ENCODE data around the gene PCDHA1. TPM values are rescaled to one million over a fixed set of nuclear protein-coding genes. Genes with fewer than 3 reads are reported as not detected.

PCDHA1 gene
- total RNA-seq, 1 experiment from 2014 or later, result not detected

- CTCF ChIA-PET, result interaction anchor here (0.6 to 4.7 kb wide), 3 partner anchors 17 to 601 kb away, joined by 3 to 39 read pairs (median 3); partner anchors contain the start of gene PCDHAC1
- no peaks in the 10 kb centered on the region for H3K27me3 Mint-ChIP-seq (ENCODE audit: insufficient read depth, unreplicated experiment)
- H3K4me3 Mint-ChIP-seq (ENCODE audit: unreplicated experiment), result no peak overlapping the region
- H3K27ac Mint-ChIP-seq (ENCODE audit: low read depth, unreplicated experiment), result peak overlapping the region; percentile 10
- no peak for TF ChIP-seq CTCF (IDR thresholded peaks at IDR 0.05; ENCODE audit: unreplicated experiment)
- peaks cover 5% of the 10 kb centered on the region for H3K36me3 Mint-ChIP-seq (ENCODE audit: insufficient read depth, unreplicated experiment)
- no TSS peak for BruUV-seq (replicated peaks)
- POLR2A ChIA-PET, result interaction anchor here (0.6 to 10.2 kb wide), 7 partner anchors 10 to 263 kb away, joined by 3 to 146 read pairs (median 5); partner anchors contain the start of gene PCDHAC1
- H3K4me1 Mint-ChIP-seq (ENCODE audit: insufficient read depth, unreplicated experiment), result peaks cover 58% of the 10 kb centered on the region
- no peak for DNase-seq (ENCODE audit: unreplicated experiment)
- H3K9me3 Mint-ChIP-seq (ENCODE audit: unreplicated experiment), result no peaks in the 10 kb centered on the region
- intact Hi-C loops (cut with micrococcal nuclease), result loop anchor here (10.0 kb wide), 2 partner anchors 259 to 631 kb away; no protein-coding TSS in a partner anchor
These were observed 187.6 kb downstream of the PCDHA1 start for GRCh38 chr5:140973550-140973949.

- Mint-ChIP-seq H3K36me3 (ENCODE audit: insufficient read depth, unreplicated experiment) (peaks cover 5% of the 10 kb centered on the region), H3K4me3 (ENCODE audit: unreplicated experiment) (peak overlapping the region; percentile 32), H3K4me1 (ENCODE audit: insufficient read depth, unreplicated experiment) (peaks cover 37% of the 10 kb centered on the region), H3K27me3 (ENCODE audit: insufficient read depth, unreplicated experiment) (no peaks in the 10 kb centered on the region), H3K9me3 (ENCODE audit: unreplicated experiment) (no peaks in the 10 kb centered on the region), H3K27ac (ENCODE audit: low read depth, unreplicated experiment) (peak overlapping the region; percentile 94)
- ChIA-PET CTCF (interaction anchor here (0.6 to 3.2 kb wide), 9 partner anchors 10 to 174 kb away, joined by 3 to 15 read pairs (median 3); partner anchors contain the start of gene PCDHAC1), POLR2A (interaction anchor here (0.6 to 10.2 kb wide), 15 partner anchors 10 to 627 kb away, joined by 3 to 146 read pairs (median 5); partner anchors contain the start of genes PCDHAC1 and PCDHAC2)
- no TSS peak for BruUV-seq (replicated peaks)
- TF ChIP-seq CTCF (IDR thresholded peaks at IDR 0.05; ENCODE audit: unreplicated experiment), result no peak
- intact Hi-C loops (cut with micrococcal nuclease), result loop anchor here (1.0 to 10.0 kb wide), 6 partner anchors 11 to 628 kb away; partner anchors contain the start of genes PCDHAC1 and PCDHAC2
- peak; percentile 86 for DNase-seq (ENCODE audit: unreplicated experiment)
These were observed 191.1 kb downstream of the PCDHA1 start for GRCh38 chr5:140977003-140977402.

- TF ChIP-seq CTCF (IDR thresholded peaks at IDR 0.05; ENCODE audit: unreplicated experiment), result no peak
- Mint-ChIP-seq H3K36me3 (ENCODE audit: insufficient read depth, unreplicated experiment) (peaks cover 5% of the 10 kb centered on the region), H3K9me3 (ENCODE audit: unreplicated experiment) (no peaks in the 10 kb centered on the region), H3K27ac (ENCODE audit: low read depth, unreplicated experiment) (peak overlapping the region; percentile 94), H3K4me1 (ENCODE audit: insufficient read depth, unreplicated experiment) (peaks cover 25% of the 10 kb centered on the region), H3K27me3 (ENCODE audit: insufficient read depth, unreplicated experiment) (no peaks in the 10 kb centered on the region), H3K4me3 (ENCODE audit: unreplicated experiment) (no peak overlapping the region)
- BruUV-seq (replicated peaks), result no TSS peak
- ChIA-PET POLR2A (interaction anchor here (0.5 to 10.2 kb wide), 9 partner anchors 10 to 62 kb away, joined by 3 to 146 read pairs (median 33); partner anchors contain the start of genes PCDHAC1 and PCDHAC2), CTCF (interaction anchor here (0.6 to 3.2 kb wide), 12 partner anchors 9 to 109 kb away, joined by 3 to 15 read pairs (median 4); partner anchors contain the start of genes PCDHA11 and PCDHAC1)
- intact Hi-C loops (cut with micrococcal nuclease), result loop anchor here (10.0 kb wide), 2 partner anchors 263 to 627 kb away; no protein-coding TSS in a partner anchor
- DNase-seq (ENCODE audit: unreplicated experiment), result no peak
These were observed 192.3 kb downstream of the PCDHA1 start for GRCh38 chr5:140978260-140978659.

- no peak for TF ChIP-seq CTCF (IDR thresholded peaks at IDR 0.05; ENCODE audit: unreplicated experiment)
- POLR2A ChIA-PET, result interaction anchor here (3.4 to 10.2 kb wide), 3 partner anchors 10 to 61 kb away, joined by 41 to 146 read pairs (median 41); no protein-coding TSS in a partner anchor
- Mint-ChIP-seq H3K9me3 (ENCODE audit: unreplicated experiment) (no peaks in the 10 kb centered on the region), H3K27ac (ENCODE audit: low read depth, unreplicated experiment) (no peak overlapping the region), H3K27me3 (ENCODE audit: insufficient read depth, unreplicated experiment) (no peaks in the 10 kb centered on the region), H3K4me1 (ENCODE audit: insufficient read depth, unreplicated experiment) (peaks cover 20% of the 10 kb centered on the region), H3K4me3 (ENCODE audit: unreplicated experiment) (no peak overlapping the region), H3K36me3 (ENCODE audit: insufficient read depth, unreplicated experiment) (peaks cover 10% of the 10 kb centered on the region)
- no peak for DNase-seq (ENCODE audit: unreplicated experiment)
- intact Hi-C loops (cut with micrococcal nuclease), result loop anchor here (10.0 kb wide), 2 partner anchors 264 to 626 kb away; no protein-coding TSS in a partner anchor
- CTCF ChIA-PET, result interaction anchor here (0.5 to 3.2 kb wide), 9 partner anchors 8 to 577 kb away, joined by 3 to 15 read pairs (median 4); partner anchors contain the start of gene PCDHAC1
- BruUV-seq (replicated peaks), result no TSS peak
These were observed 193.0 kb downstream of the PCDHA1 start for GRCh38 chr5:140978983-140979382.
